Measurements from ENCODE around the gene CAB39L. TPM values are rescaled to one million over a fixed set of nuclear protein-coding genes. Genes with fewer than 3 reads are reported as not detected.

The CAB39L gene
- total and polyA plus RNA-seq, 2 experiments from 2014 or later = 3.3 to 4.4 TPM

GRCh38 chr13:49343255-49343654, 100.6 kb downstream of the CAB39L start:
- H3K27me3 ChIP-seq (ENCODE audit: insufficient read depth) = no peaks in the 10 kb centered on the region
- H3K4me3 Mint-ChIP-seq = no peak overlapping the region
- H3K4me2 ChIP-seq = no peak overlapping the region
- H3K36me3 ChIP-seq (ENCODE audit: insufficient read depth) = no peaks in the 10 kb centered on the region
- ATAC-seq (no peak), DNase-seq (ENCODE audit: low spot score) (no peak)
- no peaks in the 10 kb centered on the region for H3K9me3 Mint-ChIP-seq
- no peak overlapping the region for H3K4me3 ChIP-seq
- no peaks in the 10 kb centered on the region for H4K20me1 ChIP-seq (replicated peaks; ENCODE audit: insufficient read depth)
- no peaks in the 10 kb centered on the region for H3K4me1 ChIP-seq (ENCODE audit: insufficient read depth)
- H3F3A ChIP-seq (replicated peaks; ENCODE audit: low read depth) = no peaks in the 10 kb centered on the region
- no peaks in the 10 kb centered on the region for H3K9me2 ChIP-seq (ENCODE audit: insufficient read depth)
- H2AFZ ChIP-seq = no peak overlapping the region
- no peak overlapping the region for H3K27ac Mint-ChIP-seq
- no peaks in the 10 kb centered on the region for H3K79me2 ChIP-seq (replicated peaks; ENCODE audit: insufficient read depth)
- no peaks in the 10 kb centered on the region for H3K27me3 Mint-ChIP-seq (ENCODE audit: insufficient read depth, low read depth, poor library complexity)
- no peak overlapping the region for H3K27ac ChIP-seq (ENCODE audit: low read depth)
- H3K36me3 Mint-ChIP-seq (ENCODE audit: low read depth) = no peaks in the 10 kb centered on the region
- H3K4me1 Mint-ChIP-seq = peaks cover 4% of the 10 kb centered on the region; the same call in 2 of the 3 replicates
- TF ChIP-seq POLR2AphosphoS5 (IDR thresholded peaks at IDR 0.05; ENCODE audit: low read depth) (no peak), NANOG (IDR thresholded peaks at IDR 0.05; ENCODE audit: borderline replicate concordance) (no peak), STAT1 (IDR thresholded peaks at IDR 0.05; ENCODE audit: unreplicated experiment) (no peak), ZNF114 (CRISPR knock-in tag; IDR thresholded peaks at IDR 0.05) (no peak), CTCF (conservative IDR thresholded peaks at IDR 0.05; ENCODE audit: low read depth in 2 of 2) (no peak), REST (IDR thresholded peaks at IDR 0.05; ENCODE audit: unreplicated experiment) (no peak), ETS1 (IDR thresholded peaks at IDR 0.05) (no peak), EZH2phosphoT487 (IDR thresholded peaks at IDR 0.05; ENCODE audit: unreplicated experiment) (no peak)

GRCh38 chr13:49342454-49342853, 101.4 kb downstream of the CAB39L start:
- ATAC-seq (no peak), DNase-seq (ENCODE audit: low spot score) (no peak)
- Histone ChIP-seq H3K4me3 (no peak overlapping the region), H3K36me3 (ENCODE audit: insufficient read depth) (no peaks in the 10 kb centered on the region), H2AFZ (no peak overlapping the region), H3F3A (replicated peaks; ENCODE audit: low read depth) (no peaks in the 10 kb centered on the region), H3K4me1 (ENCODE audit: insufficient read depth) (no peaks in the 10 kb centered on the region), H3K9me2 (ENCODE audit: insufficient read depth) (no peaks in the 10 kb centered on the region), H4K20me1 (replicated peaks; ENCODE audit: insufficient read depth) (no peaks in the 10 kb centered on the region), H3K4me2 (no peak overlapping the region), H3K27ac (ENCODE audit: low read depth) (no peak overlapping the region), H3K79me2 (replicated peaks; ENCODE audit: insufficient read depth) (no peaks in the 10 kb centered on the region), H3K27me3 (ENCODE audit: insufficient read depth) (no peaks in the 10 kb centered on the region)
- no peaks in the 10 kb centered on the region for H3K9me3 Mint-ChIP-seq
- H3K27ac Mint-ChIP-seq = no peak overlapping the region
- no peaks in the 10 kb centered on the region for H3K36me3 Mint-ChIP-seq (ENCODE audit: low read depth)
- H3K4me1 Mint-ChIP-seq = no peaks in the 10 kb centered on the region; the same call in 2 of the 3 replicates
- H3K27me3 Mint-ChIP-seq (ENCODE audit: insufficient read depth, low read depth, poor library complexity) = no peaks in the 10 kb centered on the region
- no peak for TF ChIP-seq JUNB (IDR thresholded peaks at IDR 0.05; ENCODE audit: unreplicated experiment)
- no peak overlapping the region for H3K4me3 Mint-ChIP-seq

Measured in GM23338 (cell line).